GM12865 (cell line): ENCODE results near the gene KDM5A.
"Not testable (repeated sequence)": the region's sequence is repeated elsewhere in the genome, so short reads cannot be mapped to it uniquely, and the experiment has no call there.

Experiments used
- DNase-seq: peaks from one replicate; pipeline ENCODE4 v3.0.0; 2010; ENCODE audit warnings: low read depth
- H3K4me3 ChIP-seq: 2 replicates; pipeline ENCODE4 v1.5.1; 2011; ENCODE audit warnings: mild to moderate bottlenecking, low read depth, low read length, control low read depth
- TF ChIP-seq, protein P1 (sequence below): IDR thresholded peaks from 2 replicates; pipeline ENCODE4 v1.5.1; 2011; ENCODE audit warnings: low read length, control low read depth, low read depth, inconsistent platforms; ENCODE audit not compliant: insufficient read depth; ENCODE audit errors: missing control alignments

Gene KDM5A

GRCh38 chr12:242496-242895, 146.6 kb downstream of the KDM5A start:
- TF ChIP-seq, protein P1, sequence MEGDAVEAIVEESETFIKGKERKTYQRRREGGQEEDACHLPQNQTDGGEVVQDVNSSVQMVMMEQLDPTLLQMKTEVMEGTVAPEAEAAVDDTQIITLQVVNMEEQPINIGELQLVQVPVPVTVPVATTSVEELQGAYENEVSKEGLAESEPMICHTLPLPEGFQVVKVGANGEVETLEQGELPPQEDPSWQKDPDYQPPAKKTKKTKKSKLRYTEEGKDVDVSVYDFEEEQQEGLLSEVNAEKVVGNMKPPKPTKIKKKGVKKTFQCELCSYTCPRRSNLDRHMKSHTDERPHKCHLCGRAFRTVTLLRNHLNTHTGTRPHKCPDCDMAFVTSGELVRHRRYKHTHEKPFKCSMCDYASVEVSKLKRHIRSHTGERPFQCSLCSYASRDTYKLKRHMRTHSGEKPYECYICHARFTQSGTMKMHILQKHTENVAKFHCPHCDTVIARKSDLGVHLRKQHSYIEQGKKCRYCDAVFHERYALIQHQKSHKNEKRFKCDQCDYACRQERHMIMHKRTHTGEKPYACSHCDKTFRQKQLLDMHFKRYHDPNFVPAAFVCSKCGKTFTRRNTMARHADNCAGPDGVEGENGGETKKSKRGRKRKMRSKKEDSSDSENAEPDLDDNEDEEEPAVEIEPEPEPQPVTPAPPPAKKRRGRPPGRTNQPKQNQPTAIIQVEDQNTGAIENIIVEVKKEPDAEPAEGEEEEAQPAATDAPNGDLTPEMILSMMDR: no peak
- H3K4me3 ChIP-seq: no peak overlapping the region
- no peak for DNase-seq

- TF ChIP-seq, protein P1: no peak
- no peak overlapping the region for H3K4me3 ChIP-seq
- no peak for DNase-seq
Observed at GRCh38 chr12:241266-241665, 147.9 kb downstream of the KDM5A start.

DNA sequence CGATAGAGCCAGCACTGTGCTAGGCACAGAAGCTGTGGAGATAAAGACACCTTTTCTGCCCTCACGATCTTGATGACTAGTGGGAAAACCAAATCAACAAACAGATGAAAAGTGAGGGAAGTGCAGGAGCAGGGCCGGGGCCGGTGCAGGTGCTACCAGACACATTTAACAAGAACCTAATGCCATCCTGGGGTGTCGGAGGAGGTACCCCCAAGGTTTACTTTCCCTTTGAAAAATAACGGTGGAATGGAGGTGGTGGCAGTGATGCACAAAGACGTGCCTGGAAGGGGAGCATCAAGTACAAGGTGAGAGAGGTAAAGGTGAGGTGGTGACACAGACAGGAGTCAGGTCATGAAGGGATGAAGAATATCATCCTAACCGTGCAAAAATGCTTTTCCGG, 148.6 kb downstream of the KDM5A start:
- TF ChIP-seq, protein P1: no peak
- no peak overlapping the region for H3K4me3 ChIP-seq
- no peak for DNase-seq

DNA sequence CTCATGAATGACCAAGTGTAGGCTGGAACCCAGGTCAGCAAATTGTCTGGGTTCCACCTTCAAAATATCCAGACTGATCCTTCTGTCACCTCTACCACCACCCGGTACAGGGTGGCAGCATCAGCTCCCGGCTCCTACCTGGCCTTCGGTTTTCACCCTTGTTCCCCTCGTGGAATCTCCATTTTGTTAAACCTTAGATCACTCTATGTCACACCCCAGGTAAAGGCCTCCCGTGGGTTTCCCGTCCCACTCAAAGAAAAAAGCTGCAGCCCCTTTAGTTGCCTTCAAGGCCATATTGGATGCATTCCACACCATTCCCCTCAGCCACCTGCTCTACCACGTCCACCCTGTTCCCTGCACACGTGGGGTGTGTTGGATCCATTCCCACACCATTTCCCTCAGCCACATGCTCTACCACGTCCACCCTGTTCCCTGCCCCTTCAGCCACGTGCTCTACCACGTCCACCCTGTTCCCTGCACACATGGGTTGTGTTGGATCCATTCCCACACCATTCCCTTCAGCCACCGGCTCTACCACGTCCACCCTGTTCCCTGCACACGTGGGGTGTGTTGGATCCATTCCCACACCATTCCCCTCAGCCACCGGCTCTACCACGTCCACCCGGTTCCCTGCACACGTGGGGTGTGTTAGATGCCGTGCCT, 150.3 kb downstream of the KDM5A start:
- no peak overlapping the region for H3K4me3 ChIP-seq
- TF ChIP-seq, protein P1: no peak
- DNase-seq: no peak

DNA sequence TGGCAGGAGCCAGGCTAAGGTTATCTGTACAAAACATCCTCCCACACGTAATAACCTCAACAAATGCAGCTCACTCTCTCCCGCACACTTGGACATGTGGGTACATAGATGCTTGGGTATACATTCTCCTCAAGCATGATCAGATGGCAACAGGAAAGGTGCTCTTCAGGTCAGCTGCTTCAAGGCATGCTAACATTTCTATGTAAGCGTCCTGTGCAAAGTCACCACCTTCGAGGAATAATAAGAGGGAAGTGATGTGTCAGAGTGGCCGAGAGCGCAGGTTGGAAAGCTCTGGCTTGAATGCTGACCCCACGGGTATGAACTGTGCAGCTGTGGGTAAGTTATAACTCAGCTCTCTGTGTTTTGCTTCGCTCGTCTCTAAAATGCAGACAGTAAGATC, 151.0 kb downstream of the KDM5A start:
- no peak overlapping the region for H3K4me3 ChIP-seq
- TF ChIP-seq, protein P1: no peak
- DNase-seq: no peak

GRCh38 chr12:237026-237815, 151.9 kb downstream of the KDM5A start:
- DNase-seq: no peak
- H3K4me3 ChIP-seq: no peak overlapping the region
- TF ChIP-seq, protein P1: no peak

DNA sequence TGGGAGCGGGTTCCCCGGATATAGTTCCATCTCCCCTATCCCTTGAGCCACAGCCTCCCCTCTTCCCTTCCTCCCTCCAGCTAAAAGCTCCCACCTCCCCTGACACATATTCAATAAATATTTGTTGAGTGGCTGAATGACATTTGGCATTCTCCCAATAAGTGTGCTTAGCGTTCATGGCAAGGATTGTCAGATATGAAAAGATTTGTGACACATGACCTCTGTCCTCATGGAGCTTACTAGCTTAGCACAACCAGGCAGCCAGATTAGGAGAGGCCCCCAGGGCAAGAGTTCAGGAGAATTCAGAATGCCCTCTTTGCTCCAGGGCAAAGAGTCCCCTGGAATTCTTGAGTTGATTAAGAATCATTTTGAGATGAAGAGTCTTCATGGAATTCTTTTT, 152.7 kb downstream of the KDM5A start:
- TF ChIP-seq, protein P1: no peak
- no peak overlapping the region for H3K4me3 ChIP-seq
- no peak for DNase-seq

DNA sequence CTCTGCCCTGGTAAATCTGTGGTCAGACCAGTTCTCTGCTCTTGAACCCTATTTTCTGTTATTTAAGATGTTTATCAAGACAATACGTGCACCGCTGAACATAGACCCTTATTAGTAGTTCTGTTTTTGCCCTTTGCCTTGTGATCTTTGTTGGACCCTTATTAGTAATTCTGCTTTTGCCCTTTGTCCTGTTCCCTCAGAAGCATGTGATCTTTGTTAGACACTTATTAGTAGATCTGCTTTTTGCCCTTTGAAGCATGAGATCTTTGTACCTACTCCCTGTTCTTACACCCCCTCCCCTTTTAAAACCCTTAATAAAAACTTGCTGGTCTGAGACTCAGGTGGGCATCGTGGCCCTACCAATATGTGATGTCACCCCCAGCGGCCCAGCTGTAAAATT, 153.2 kb downstream of the KDM5A start:
- not testable (repeated sequence) for DNase-seq

More for the DNA sequence above, 153.2 kb downstream of the KDM5A start:
- not testable (repeated sequence) for H3K4me3 ChIP-seq
